ENCODE measurements around the gene RRAGA. TPM values are rescaled to one million over a fixed set of nuclear protein-coding genes. Genes with fewer than 3 reads are reported as not detected.
"Not testable (repeated sequence)": the region's sequence is repeated elsewhere in the genome, so short reads cannot be mapped to it uniquely, and the experiment has no call there.

RRAGA gene, protein sequence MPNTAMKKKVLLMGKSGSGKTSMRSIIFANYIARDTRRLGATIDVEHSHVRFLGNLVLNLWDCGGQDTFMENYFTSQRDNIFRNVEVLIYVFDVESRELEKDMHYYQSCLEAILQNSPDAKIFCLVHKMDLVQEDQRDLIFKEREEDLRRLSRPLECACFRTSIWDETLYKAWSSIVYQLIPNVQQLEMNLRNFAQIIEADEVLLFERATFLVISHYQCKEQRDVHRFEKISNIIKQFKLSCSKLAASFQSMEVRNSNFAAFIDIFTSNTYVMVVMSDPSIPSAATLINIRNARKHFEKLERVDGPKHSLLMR
- 10 to 100 TPM; 72.1 to 94.6 TPM for total RNA-seq
- long read RNA-seq, transcript RRAGA-201 (1 exons, 1,589 nt): major isoform, 219 of 219 reads
- long read RNA-seq, partial matches to known transcripts: 0 of 219 reads
- long read RNA-seq, other reads (novel, unspliced or antisense): 0 of 219 reads

DNA sequence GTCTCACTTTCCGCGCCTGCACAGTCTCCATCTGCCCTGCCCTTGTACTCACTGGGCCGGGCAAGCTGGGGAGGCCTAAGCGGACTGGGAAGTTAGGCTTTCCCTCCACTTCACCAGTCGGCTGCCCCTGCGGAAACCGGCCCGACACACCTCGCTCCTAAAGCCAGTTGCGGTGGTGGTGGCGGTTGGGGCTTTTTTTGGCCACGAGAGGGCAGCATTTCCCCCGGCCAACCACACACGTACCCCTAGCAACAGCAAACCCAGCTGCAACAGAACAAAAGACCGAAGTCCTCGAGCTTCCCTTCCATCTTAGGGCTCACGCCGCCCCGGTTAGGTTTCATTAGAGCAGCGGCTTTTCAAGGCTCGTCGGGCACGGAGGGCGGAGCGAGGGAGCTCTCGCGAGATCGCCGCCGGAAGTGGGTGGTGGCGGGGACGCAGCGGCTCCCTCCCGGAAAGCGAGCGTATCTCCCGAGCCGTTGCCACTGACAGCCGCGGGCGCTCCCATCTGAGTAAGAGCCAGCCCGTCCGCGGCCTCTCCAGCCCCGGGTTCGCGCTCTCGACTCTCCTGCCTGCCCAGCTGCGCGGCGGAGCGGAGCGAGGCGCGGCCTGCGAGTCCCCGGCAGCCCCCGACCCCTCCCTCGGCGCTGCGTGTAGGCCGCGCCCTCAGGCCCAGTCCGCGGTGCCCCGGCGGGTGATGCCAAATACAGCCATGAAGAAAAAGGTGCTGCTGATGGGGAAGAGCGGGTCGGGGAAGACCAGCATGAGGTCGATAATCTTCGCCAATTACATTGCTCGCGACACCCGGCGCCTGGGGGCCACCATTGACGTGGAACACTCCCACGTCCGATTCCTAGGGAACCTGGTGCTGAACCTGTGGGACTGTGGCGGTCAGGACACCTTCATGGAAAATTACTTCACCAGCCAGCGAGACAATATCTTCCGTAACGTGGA lies at the start of gene RRAGA:
RRAGA (plus strand) TSS at position 462 of the 951 bp plus-strand sequence; CDS start at position 695, 233 bp downstream.
- peak; percentile 96 to 97 for ATAC-seq
- DNase-seq: peak; percentile 94
- intact Hi-C loops (cut with DNase I): loop anchor here in 1 of 2 donors (2.0 kb wide), 2 partner anchors 124 to 408 kb away; no protein-coding TSS in a partner anchor

DNA sequence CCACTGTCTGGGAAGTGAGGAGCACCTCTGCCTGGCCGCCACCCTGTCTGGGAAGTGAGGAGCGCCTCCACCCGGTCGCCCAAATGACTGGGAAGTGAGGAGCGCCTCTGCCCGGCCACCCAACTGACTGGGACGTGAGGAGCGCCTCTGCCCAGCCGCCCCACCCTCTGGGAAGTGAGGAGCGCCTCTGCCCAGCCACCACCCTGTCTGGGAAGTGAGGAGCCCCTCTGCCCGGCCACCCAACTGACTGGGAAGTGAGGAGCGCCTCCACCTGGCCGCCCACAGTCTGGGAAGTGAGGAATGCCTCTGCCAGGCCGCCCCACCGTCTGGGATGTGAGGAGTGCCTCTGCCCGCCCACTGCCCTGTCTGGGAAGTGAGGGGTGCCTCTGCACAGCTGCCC lies 49.1 kb upstream of the RRAGA start:
- ATAC-seq: no peak
- intact Hi-C loops (cut with DNase I): no loop called here
- no peak for DNase-seq

DNA sequence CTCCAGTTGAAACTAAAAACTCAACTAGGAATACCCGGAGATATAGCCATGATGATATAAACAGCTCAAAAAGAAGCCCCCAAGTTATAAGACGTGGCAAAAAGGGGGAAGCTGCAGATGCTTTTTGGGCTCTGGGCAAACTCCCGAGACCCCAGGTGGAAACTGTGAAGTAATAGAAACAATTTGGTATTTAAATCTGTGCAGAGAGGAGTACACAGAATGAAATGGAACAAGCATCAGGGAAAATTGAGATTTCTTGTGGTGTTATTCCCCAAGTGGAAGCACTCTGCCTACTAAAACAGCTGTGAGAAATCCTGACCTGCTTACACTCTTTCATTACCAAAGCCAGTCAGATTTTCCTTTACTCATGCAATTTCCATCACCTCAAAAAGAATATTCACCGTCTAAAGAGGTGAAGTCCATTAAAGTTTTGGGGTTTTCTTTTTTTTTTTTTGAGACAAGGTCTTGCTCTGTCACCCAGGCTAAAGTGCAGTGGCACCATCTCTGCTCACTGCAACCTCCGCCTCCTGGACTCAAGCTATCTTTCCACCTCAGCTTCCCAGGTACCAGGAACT lies 39.7 kb upstream of the RRAGA start:
- no peak for ATAC-seq
- intact Hi-C loops (cut with DNase I): no loop called here
- no peak for DNase-seq

DNA sequence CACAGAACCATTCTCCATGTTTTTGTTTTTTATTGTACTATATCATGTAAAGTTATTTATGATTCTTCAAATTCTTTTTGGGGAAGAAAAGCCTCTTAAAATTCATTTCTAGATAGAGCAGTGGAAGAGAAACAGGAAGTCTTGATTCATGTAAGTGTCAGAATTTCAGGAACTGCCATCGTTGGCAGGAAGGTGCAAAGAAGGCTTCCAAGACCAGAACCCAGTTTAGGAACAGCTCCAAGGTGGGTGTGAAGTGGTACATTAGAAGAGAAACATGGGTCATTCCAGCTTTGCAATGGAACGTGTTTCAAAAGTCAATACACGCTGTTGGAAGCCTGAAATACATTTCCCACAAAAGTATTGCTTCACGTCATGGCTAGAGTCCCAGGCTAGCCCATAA lies 31.0 kb upstream of the RRAGA start:
- no peak for ATAC-seq
- no peak for DNase-seq
- intact Hi-C loops (cut with DNase I): no loop called here

DNA sequence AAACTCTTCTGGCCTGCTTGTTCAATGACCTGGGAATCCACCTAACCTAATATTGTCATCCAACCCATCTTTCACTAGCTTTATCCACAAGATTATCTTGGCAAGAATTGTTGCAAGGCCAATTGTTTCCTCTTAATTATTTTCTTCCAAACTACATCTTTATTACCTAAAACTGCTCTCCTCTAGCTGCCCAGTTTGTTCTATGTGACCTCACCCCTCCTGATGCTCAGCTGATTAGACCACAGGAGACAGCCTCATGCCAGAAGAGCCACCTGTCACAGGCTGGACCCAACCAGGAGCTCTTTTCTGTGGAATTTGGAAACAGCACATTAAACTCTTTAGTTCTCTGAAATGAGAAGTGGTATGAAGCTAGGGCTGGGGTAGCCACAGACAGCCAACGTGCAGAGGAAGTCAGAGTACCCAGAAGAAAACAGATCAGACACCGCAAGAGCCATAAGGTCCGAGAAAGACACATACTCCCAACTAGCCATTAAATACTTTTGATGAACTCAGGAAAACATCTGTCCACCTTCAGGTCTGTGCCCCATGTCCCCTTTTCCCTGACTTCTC lies 28.3 kb upstream of the RRAGA start:
- no peak for ATAC-seq
- DNase-seq: no peak
- intact Hi-C loops (cut with DNase I): loop anchor here (10.0 kb wide), 2 partner anchors 586 to 766 kb away; no protein-coding TSS in a partner anchor

DNA sequence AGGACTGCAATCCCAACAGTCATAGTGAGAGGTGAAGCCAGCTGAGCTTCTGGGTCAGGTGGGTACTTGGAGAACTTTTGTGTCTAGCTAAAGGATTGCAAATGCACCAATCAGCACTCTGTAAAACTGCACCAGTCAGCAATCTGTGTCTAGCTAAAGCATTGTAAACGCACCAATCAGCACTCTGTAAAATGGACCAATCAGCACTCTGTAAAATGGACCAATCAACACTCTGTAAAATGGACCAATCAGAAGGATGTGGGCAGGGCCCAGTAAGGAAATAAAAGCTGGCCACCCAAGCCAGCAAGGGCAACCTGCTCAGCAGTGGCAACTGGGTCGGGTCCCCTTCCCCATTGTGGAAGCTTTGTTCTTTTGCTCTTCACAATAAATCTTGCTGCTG lies 27.6 kb upstream of the RRAGA start:
- ATAC-seq, DNase-seq: not testable (repeated sequence)
- intact Hi-C loops (cut with DNase I): loop anchor here (10.0 kb wide), 2 partner anchors 587 to 767 kb away; no protein-coding TSS in a partner anchor

DNA sequence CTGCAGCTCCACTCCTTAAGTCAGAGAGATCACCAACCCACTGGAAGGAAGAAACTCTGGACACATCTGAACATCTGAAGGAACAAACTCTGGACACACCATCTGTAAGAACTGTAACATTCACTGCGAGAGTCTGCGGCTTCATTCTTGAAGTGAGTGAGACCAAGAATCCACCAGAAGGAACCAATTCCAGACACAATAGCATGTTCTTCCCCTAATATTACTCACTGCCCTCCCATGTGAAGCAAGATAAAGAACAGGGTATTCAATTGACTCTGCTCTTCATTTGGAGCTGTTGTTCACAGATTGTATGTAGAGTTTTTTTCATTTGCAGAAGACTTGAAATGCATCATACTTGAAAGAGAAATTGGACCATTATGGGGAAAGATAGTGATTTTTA lies 27.0 kb upstream of the RRAGA start:
- intact Hi-C loops (cut with DNase I): loop anchor here (10.0 kb wide), 2 partner anchors 587 to 767 kb away; no protein-coding TSS in a partner anchor
- no peak for ATAC-seq
- DNase-seq: no peak

DNA sequence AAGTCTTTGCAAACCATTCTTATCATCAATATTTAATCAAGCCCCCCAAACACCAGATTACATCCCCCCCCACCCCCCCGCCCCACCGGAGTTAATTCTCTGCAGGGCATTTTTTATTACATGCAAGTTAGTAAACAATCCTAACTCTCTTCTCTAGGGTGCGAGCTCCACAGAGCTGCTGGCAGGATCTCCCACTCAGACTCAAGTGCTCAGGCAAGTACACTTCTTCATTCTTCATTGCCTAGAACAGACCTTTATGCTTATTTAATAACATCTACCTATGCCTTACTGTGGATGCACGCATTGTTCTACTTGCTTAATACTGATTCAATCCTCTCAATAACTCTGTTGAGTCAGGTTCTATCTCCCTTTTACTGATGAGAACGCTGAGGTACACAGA lies 26.1 kb upstream of the RRAGA start:
- no peak for ATAC-seq
- intact Hi-C loops (cut with DNase I): loop anchor here (10.0 kb wide), 2 partner anchors 588 to 768 kb away; no protein-coding TSS in a partner anchor
- no peak for DNase-seq

DNA sequence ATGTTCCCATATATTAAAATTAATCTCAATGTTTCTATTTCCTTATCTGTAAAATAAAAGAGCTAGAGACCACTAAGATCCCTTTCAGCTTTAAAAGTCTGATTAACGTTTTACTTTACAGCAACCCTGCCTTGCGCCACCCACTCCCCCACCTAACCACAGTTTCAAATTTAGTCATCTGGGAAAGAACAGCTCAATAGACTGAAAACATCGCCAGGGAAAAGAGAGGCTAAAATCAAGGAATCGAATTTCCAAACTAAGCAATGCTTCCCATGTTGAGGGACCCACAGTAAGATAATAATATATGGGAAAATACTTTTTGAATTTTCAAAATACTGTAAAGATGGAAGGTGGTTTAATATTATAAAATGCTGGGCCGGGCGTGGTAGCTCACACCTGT lies 22.9 kb upstream of the RRAGA start:
- DNase-seq: no peak
- intact Hi-C loops (cut with DNase I): loop anchor here (5.0 to 10.0 kb wide), 3 partner anchors 592 to 1219 kb away; no protein-coding TSS in a partner anchor
- ATAC-seq: no peak

DNA sequence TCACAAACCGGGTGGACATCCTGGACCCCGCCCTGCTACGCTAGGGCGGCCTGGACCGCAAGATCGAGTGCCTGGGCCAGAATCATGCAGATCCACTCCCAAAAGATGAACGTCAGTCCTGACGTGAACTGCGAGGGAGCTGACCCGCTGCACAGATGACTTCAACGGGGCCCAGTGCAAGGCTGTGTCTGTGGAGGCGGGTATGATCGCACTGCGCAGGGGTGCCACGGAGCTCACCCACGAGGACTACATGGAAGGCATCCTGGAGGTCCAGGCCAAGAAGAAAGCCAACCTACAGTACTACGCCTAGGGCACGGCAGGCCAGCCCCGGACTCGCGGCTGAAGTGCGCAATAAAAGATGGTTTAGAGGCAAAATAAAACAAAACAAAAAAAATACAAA lies 21.4 kb upstream of the RRAGA start:
- DNase-seq: no peak
- no peak for ATAC-seq
- intact Hi-C loops (cut with DNase I): loop anchor here (2.0 to 10.0 kb wide), 4 partner anchors 593 to 1221 kb away; no protein-coding TSS in a partner anchor

DNA sequence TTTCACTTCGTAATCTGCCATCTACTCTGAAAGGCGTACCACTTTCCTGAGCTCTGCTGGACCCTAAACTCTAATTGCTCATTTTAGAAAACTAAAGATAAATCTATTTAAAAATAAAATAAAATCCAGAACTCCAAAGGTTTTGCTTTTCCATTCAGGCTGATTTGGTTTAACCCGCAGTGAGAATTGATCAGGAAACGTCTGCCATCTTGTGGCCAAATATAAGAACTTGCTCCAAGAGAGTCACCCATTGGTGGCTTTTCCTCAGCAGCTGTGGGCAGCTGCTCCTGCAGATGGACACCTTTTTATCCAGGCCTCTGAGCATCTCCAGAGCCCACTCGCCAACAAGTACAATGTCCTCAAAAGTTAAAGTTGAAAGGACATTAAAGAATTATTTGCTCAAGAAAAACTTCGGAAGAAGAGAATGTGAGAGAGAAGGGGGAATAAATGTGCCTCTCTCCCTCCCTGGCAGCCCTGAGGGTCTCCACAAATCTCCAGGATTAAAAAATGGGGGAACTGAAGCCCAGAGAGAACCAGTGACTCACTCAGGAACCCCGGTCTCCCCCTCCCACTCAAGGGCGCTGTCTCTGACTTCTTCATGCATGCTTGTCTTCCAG lies 20.3 kb upstream of the RRAGA start:
- DNase-seq (no peak), ATAC-seq (peak; percentile 66 to 70)
- intact Hi-C loops (cut with DNase I): loop anchor here (2.0 to 10.0 kb wide), 4 partner anchors 594 to 1222 kb away; no protein-coding TSS in a partner anchor

DNA sequence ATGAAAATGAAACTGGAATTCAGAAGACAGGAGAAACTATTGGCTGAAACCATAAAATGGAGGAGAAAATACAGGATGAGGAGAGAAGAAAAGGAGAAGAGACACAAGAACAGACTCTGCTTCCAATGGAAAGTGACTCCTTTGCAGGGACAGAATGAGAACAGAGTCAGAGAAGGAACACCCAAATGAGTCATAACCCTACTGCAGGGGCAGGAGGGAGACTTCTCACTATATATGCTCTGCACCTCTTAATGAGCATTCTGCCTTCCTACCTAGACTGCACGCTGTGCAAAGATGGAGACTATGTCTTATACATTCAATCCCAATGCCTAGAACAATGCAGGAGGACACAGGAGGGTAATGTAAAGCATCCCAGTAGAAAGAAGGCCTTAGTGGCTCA lies 18.3 kb upstream of the RRAGA start:
- intact Hi-C loops (cut with DNase I): no loop called here
- ATAC-seq (no peak), DNase-seq (no peak)

DNA sequence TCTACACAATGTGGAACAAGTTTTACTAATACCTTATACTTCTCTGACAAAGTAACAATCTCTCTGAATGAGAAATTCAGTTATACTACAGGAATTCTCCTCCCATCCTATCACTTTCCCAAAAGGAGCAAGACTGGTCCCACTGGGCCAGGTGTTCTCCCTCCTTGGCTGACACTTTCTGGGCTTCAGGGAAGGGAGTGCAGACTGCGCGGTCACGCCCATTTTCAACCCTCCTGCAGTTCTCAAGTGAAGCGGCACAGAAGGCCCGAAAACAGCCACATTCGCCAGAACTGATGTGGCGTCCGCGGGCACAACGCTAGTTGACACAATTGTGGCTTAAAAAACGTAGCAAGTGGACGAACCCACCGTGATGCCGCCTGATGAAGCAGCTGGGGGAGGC lies 16.8 kb upstream of the RRAGA start:
- peak in 1 of 2 donors; percentile 38 for ATAC-seq
- intact Hi-C loops (cut with DNase I): no loop called here
- no peak for DNase-seq

DNA sequence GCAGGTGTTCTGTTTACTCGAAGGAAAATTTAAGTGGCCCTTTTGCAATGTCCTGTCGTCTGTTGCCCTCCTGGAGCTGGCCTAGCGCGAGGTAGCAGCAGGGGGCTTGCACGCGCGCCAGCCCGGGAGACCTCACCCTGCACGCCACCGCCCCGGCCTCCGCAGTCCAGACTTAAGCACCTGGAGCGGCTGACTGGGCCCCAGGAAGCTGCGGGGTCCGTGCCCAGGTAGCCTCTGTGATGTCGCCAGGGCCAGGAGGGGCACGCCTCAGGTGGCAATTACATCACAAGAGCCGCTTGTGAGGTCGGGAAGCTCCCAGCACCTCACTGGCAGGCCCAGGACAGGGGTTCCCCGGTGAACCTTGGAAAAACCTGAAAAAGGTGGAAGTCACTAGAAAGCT lies 16.2 kb upstream of the RRAGA start, which contains the start of gene SAXO1:
SAXO1 (minus strand) TSS at position 195 of the 400 bp plus-strand sequence. CDS start 301 bp downstream, outside the sequence.
- no peak for ATAC-seq
- DNase-seq: no peak
- intact Hi-C loops (cut with DNase I): no loop called here

DNA sequence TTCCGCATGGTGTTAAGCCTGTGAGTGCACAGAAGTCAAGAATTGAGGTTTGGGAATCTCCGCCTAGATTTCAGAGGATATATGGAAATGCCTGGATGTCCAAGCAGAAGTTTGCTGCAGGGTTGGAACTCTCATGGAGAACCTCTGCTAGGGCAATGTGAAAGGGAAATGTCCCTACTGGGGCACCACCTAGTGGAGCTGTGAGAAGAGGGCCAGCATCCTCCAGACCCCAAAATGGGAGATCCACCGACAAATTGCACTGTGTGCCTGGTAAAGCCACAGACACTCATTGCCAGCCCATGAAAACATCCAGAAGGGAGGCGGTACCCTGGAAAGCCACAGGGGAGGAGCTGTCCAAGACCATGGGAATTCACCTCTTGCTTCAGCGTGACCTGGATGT lies 12.6 kb upstream of the RRAGA start:
- DNase-seq (no peak), ATAC-seq (no peak)
- intact Hi-C loops (cut with DNase I): no loop called here

DNA sequence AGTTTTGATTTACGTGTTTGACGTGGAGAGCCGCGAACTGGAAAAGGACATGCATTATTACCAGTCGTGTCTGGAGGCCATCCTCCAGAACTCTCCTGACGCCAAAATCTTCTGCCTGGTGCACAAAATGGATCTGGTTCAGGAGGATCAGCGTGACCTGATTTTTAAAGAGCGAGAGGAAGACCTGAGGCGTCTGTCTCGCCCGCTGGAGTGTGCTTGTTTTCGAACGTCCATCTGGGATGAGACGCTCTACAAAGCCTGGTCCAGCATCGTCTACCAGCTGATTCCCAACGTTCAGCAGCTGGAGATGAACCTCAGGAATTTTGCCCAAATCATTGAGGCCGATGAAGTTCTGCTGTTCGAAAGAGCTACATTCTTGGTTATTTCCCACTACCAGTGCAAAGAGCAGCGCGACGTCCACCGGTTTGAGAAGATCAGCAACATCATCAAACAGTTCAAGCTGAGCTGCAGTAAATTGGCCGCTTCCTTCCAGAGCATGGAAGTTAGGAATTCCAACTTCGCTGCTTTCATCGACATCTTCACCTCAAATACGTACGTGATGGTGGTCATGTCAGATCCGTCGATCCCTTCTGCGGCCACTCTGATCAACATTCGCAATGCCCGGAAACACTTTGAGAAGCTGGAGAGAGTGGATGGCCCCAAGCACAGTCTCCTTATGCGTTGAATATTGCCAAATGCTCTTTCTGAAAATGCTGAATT lies 850 bp downstream of the RRAGA start:
- no peak for DNase-seq
- ATAC-seq: peak; percentile 2 to 16
- intact Hi-C loops (cut with DNase I): loop anchor here in 1 of 2 donors (2.0 to 5.0 kb wide), 3 partner anchors 123 to 407 kb away; no protein-coding TSS in a partner anchor

Data from left cardiac atrium (tissue), 4 donors.